GM12878 (cell line): ENCODE measurements around the gene FSIP1. TPM values are rescaled to one million over a fixed set of nuclear protein-coding genes. Genes with fewer than 3 reads are reported as not detected.

Experiments used
- BHLHE40 ChIP-seq, 2 experiments: fragments of 450-650 bp in 1 of 2; IDR thresholded peaks; 2 replicates each; pipeline ENCODE4 v1.6.1; 2011 to 2017; ENCODE audit warnings: low read depth in 2 of 2, borderline replicate concordance in 1 of 2, improper control_type of control experiment in 1 of 2, low read length in 1 of 2, mild to moderate bottlenecking in 1 of 2
- BMI1 ChIP-seq: fragments of 450-650 bp; IDR thresholded peaks from 2 replicates; pipeline ENCODE4 v1.6.1; 2016; ENCODE audit warnings: mild to moderate bottlenecking, moderate library complexity, borderline replicate concordance
- EZH2 ChIP-seq: IDR thresholded peaks from 2 replicates; pipeline ENCODE4 v1.6.1; 2012; ENCODE audit warnings: low read depth, mild to moderate bottlenecking, control low read depth, inconsistent platforms, low read length, borderline replicate concordance; ENCODE audit not compliant: control insufficient read depth
- JUND ChIP-seq: IDR thresholded peaks from 2 replicates; pipeline ENCODE4 v1.6.1; 2012; ENCODE audit warnings: low read depth, mild to moderate bottlenecking, low read length, improper control_type of control experiment, moderate library complexity
- KAT2A ChIP-seq: conservative IDR thresholded peaks from 2 replicates; pipeline ENCODE4 v1.6.1; 2011; ENCODE audit warnings: low read depth, low read length; ENCODE audit not compliant: control insufficient read depth
- MYB ChIP-seq: fragments of 150-350 bp; IDR thresholded peaks from 2 replicates; pipeline ENCODE4 v1.6.1; 2014; ENCODE audit warnings: mild to moderate bottlenecking, low read depth, low read length, borderline replicate concordance
- PAX8 ChIP-seq: fragments of 450-650 bp; IDR thresholded peaks from 2 replicates; pipeline ENCODE4 v1.6.1; 2017; ENCODE audit warnings: mild to moderate bottlenecking, moderate library complexity
- RCOR1 ChIP-seq: conservative IDR thresholded peaks from 2 replicates; pipeline ENCODE4 v1.6.1; 2012; ENCODE audit warnings: low read depth, low read length, improper control_type of control experiment
- SIN3A ChIP-seq: IDR thresholded peaks from 2 replicates; pipeline ENCODE4 v1.6.1; 2012; ENCODE audit warnings: low read depth, low read length, improper control_type of control experiment
- TARDBP ChIP-seq: IDR thresholded peaks from 2 replicates; pipeline ENCODE4 v1.6.1; 2016; ENCODE audit warnings: borderline replicate concordance
- TCF3 ChIP-seq: IDR thresholded peaks from 2 replicates; pipeline ENCODE4 v1.6.1; 2012; ENCODE audit warnings: low read depth, mild to moderate bottlenecking, low read length, borderline replicate concordance; ENCODE audit not compliant: insufficient read depth
- ZNF24 ChIP-seq: fragments of 450-650 bp; IDR thresholded peaks from 2 replicates; pipeline ENCODE4 v1.6.1; 2017; ENCODE audit warnings: antibody characterized with exemption, mild to moderate bottlenecking
- ZNF622 ChIP-seq: fragments of 450-650 bp; IDR thresholded peaks from 2 replicates; pipeline ENCODE4 v1.6.1; 2017; ENCODE audit warnings: mild to moderate bottlenecking, inconsistent platforms
- polyA plus RNA-seq, 11 experiments: library from polyadenylated mRNA; depleted of rRNA in 4 of 11; unstranded in 6 of 11; stranded (reverse) in 5 of 11; fragments of >200 nt; fragmentation: Nextera tagmentation in 4 of 11; fragmentation: Illumina TruSeq in 1 of 11; extraction: Ambion mirVana in 4 of 11; extraction: Trizol in 1 of 11; gene quantifications; 1 replicate in 1 of 11; 2 replicates in 10 of 11; pipeline versions ENCODE4 v1.2.1 to v1.2.3, GENCODE V29; 2011 to 2016; ENCODE audit warnings: inconsistent platforms in 2 of 11, missing spikeins in 2 of 11, low read depth in 1 of 11
- total RNA-seq, 4 experiments: library from RNA; depleted of rRNA in 3 of 4; stranded (reverse); fragments of >200 nt in 3 of 4; fragmentation: Illumina TruSeq in 1 of 4; extraction: Trizol in 1 of 4; gene quantifications; 2 replicates each; pipeline versions ENCODE4 v1.2.1 to v1.2.3, GENCODE V29; 2013 to 2021
- TF ChIP-seq, protein P1 (sequence below): IDR thresholded peaks from 2 replicates; pipeline ENCODE4 v1.6.1; 2011; ENCODE audit warnings: low read depth, low read length, improper control_type of control experiment, borderline replicate concordance
- TF ChIP-seq, protein P2 (sequence below): fragments of 450-650 bp; IDR thresholded peaks from 2 replicates; pipeline ENCODE4 v1.6.1; 2017; ENCODE audit warnings: antibody characterized with exemption, mild to moderate bottlenecking, moderate library complexity
- TF ChIP-seq, protein P3 (sequence below): fragments of 450-650 bp; IDR thresholded peaks from 2 replicates; pipeline ENCODE4 v1.6.1; 2018; ENCODE audit warnings: borderline replicate concordance, mild to moderate bottlenecking; ENCODE audit not compliant: partially characterized antibody
- TF ChIP-seq, protein P4 (sequence below): fragments of 450-650 bp; IDR thresholded peaks from 2 replicates; pipeline ENCODE4 v1.6.1; 2016; ENCODE audit warnings: mild to moderate bottlenecking, moderate library complexity, borderline replicate concordance

The FSIP1 gene
- total and polyA plus RNA-seq, 10 of the 15 experiments (the other 5 are each of a cell fraction or from before 2014, with no cell fraction given) = 0.15 to 0.67 (median 0.35) TPM

DNA sequence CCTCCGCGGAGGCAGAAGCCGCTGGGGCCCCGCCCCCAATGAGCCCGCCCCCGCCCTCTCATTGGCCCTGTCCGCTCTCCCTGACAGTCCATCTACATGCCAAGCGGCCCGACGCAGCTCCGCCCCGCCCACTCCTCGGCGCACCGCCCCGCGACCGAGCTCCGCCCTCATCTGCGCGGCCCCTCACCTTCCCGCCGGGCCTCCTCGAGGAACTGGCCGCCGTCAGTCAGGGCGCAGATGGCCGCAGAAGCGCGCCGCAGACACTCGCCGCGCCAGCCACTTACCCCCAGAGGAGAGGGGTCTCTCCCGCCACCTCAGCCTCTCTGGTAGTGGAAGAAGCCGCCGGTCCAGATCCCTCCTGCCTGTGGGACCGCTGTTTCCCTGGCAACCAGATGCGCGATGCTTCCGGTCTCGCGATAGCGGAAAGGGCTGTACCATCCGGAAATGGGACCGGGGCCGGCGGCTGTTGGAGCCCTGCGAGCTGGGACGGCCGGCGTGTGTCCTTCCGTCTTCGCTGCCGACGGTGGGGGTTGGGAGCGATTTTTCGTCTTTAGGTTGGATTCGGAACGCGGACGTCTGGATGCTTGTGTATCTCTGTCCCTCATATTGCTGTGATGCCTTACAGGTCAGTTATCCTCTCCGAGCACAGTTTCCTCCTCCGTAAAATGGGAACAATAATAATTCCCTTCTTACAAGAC, at the start of gene FSIP1 (continued):
- no peak for TF ChIP-seq PAX8
- TF ChIP-seq EZH2 = no peak
- TF ChIP-seq MYB = no peak
- TF ChIP-seq SIN3A = peak; percentile 93
- TF ChIP-seq KAT2A = no peak
- 0 out of 2 replicates have a peak, but pooled peaks have one; percentile 39 for TF ChIP-seq TARDBP
- peak; percentile 88; the same call in 1 of the 2 replicates for TF ChIP-seq JUND
- no peak for TF ChIP-seq TCF3
- TF ChIP-seq, protein P1, sequence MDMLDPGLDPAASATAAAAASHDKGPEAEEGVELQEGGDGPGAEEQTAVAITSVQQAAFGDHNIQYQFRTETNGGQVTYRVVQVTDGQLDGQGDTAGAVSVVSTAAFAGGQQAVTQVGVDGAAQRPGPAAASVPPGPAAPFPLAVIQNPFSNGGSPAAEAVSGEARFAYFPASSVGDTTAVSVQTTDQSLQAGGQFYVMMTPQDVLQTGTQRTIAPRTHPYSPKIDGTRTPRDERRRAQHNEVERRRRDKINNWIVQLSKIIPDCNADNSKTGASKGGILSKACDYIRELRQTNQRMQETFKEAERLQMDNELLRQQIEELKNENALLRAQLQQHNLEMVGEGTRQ = no peak
- TF ChIP-seq ZNF622 = no peak
- peak; percentile 97 for TF ChIP-seq RCOR1
- peak; percentile 72 to 81; a peak in 3 of 4 replicates for TF ChIP-seq BHLHE40 (IDR thresholded peaks at IDR 0.05; ENCODE audit: borderline replicate concordance in 1 of 2, low read depth in 2 of 2, low read length in 1 of 2)
- TF ChIP-seq, protein P2, sequence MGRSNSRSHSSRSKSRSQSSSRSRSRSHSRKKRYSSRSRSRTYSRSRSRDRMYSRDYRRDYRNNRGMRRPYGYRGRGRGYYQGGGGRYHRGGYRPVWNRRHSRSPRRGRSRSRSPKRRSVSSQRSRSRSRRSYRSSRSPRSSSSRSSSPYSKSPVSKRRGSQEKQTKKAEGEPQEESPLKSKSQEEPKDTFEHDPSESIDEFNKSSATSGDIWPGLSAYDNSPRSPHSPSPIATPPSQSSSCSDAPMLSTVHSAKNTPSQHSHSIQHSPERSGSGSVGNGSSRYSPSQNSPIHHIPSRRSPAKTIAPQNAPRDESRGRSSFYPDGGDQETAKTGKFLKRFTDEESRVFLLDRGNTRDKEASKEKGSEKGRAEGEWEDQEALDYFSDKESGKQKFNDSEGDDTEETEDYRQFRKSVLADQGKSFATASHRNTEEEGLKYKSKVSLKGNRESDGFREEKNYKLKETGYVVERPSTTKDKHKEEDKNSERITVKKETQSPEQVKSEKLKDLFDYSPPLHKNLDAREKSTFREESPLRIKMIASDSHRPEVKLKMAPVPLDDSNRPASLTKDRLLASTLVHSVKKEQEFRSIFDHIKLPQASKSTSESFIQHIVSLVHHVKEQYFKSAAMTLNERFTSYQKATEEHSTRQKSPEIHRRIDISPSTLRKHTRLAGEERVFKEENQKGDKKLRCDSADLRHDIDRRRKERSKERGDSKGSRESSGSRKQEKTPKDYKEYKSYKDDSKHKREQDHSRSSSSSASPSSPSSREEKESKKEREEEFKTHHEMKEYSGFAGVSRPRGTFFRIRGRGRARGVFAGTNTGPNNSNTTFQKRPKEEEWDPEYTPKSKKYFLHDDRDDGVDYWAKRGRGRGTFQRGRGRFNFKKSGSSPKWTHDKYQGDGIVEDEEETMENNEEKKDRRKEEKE = peak; percentile 74; the same call in 1 of the 2 replicates
- no peak for TF ChIP-seq ZNF24
- TF ChIP-seq, protein P3, sequence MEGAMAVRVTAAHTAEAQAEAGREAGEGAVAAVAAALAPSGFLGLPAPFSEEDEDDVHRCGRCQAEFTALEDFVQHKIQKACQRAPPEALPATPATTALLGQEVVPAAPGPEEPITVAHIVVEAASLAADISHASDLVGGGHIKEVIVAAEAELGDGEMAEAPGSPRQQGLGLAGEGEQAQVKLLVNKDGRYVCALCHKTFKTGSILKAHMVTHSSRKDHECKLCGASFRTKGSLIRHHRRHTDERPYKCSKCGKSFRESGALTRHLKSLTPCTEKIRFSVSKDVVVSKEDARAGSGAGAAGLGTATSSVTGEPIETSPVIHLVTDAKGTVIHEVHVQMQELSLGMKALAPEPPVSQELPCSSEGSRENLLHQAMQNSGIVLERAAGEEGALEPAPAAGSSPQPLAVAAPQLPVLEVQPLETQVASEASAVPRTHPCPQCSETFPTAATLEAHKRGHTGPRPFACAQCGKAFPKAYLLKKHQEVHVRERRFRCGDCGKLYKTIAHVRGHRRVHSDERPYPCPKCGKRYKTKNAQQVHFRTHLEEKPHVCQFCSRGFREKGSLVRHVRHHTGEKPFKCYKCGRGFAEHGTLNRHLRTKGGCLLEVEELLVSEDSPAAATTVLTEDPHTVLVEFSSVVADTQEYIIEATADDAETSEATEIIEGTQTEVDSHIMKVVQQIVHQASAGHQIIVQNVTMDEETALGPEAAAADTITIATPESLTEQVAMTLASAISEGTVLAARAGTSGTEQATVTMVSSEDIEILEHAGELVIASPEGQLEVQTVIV = peak; percentile 86
- peak; percentile 98 for TF ChIP-seq BMI1
- TF ChIP-seq, protein P4, sequence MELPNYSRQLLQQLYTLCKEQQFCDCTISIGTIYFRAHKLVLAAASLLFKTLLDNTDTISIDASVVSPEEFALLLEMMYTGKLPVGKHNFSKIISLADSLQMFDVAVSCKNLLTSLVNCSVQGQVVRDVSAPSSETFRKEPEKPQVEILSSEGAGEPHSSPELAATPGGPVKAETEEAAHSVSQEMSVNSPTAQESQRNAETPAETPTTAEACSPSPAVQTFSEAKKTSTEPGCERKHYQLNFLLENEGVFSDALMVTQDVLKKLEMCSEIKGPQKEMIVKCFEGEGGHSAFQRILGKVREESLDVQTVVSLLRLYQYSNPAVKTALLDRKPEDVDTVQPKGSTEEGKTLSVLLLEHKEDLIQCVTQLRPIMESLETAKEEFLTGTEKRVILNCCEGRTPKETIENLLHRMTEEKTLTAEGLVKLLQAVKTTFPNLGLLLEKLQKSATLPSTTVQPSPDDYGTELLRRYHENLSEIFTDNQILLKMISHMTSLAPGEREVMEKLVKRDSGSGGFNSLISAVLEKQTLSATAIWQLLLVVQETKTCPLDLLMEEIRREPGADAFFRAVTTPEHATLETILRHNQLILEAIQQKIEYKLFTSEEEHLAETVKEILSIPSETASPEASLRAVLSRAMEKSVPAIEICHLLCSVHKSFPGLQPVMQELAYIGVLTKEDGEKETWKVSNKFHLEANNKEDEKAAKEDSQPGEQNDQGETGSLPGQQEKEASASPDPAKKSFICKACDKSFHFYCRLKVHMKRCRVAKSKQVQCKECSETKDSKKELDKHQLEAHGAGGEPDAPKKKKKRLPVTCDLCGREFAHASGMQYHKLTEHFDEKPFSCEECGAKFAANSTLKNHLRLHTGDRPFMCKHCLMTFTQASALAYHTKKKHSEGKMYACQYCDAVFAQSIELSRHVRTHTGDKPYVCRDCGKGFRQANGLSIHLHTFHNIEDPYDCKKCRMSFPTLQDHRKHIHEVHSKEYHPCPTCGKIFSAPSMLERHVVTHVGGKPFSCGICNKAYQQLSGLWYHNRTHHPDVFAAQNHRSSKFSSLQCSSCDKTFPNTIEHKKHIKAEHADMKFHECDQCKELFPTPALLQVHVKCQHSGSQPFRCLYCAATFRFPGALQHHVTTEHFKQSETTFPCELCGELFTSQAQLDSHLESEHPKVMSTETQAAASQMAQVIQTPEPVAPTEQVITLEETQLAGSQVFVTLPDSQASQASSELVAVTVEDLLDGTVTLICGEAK = peak; percentile 85; the same call in 1 of the 2 replicates
